Urinary bladder (tissue), 2 donors: ENCODE data around the gene SH3YL1. TPM values are rescaled to one million over a fixed set of nuclear protein-coding genes. Genes with fewer than 3 reads are reported as not detected.

Experiments
- polyA plus RNA-seq: library from polyadenylated mRNA; stranded (reverse); fragments of 200-250 nt; gene quantifications from one replicate; pipeline ENCODE4 v1.2.3, GENCODE V29; 2013
- total RNA-seq: library from RNA; depleted of rRNA; stranded (reverse); fragments of >200 nt; gene quantifications from one replicate; pipeline ENCODE4 v1.2.3, GENCODE V29; 2014
- donor health status: healthy.

Gene SH3YL1
- total and polyA plus RNA-seq, 2 donors: 24.5 to 155 TPM

Other genes starting within 250 kb of the SH3YL1 start
- gene FAM110C, start 217.5 kb downstream of the SH3YL1 start, total RNA-seq: 10.8 TPM
- gene FAM110C, start 217.5 kb downstream of the SH3YL1 start, polyA plus RNA-seq: 3.8 TPM
- 132 TPM for gene ACP1, start 915 bp upstream of the SH3YL1 start, total RNA-seq
- 84.5 TPM for gene ACP1, start 915 bp upstream of the SH3YL1 start, polyA plus RNA-seq
- gene ALKAL2, start 24.1 kb upstream of the SH3YL1 start, total RNA-seq: 6.7 TPM
- 14.5 TPM for gene ALKAL2, start 24.1 kb upstream of the SH3YL1 start, polyA plus RNA-seq